HepG2 (cell line): ENCODE measurements around the gene TRIM67. TPM values are rescaled to one million over a fixed set of nuclear protein-coding genes. Genes with fewer than 3 reads are reported as not detected.

Experiments used
- BCLAF1 ChIP-seq: fragments of 450-650 bp; IDR thresholded peaks from 2 replicates; pipeline ENCODE4 v1.6.1; 2017; ENCODE audit warnings: mild to moderate bottlenecking
- DPF2 ChIP-seq: sonication (generic); formaldehyde crosslinking; IDR thresholded peaks from 2 replicates; pipeline ENCODE4 v1.4.0; 2020; ENCODE audit warnings: mild to moderate bottlenecking, low read depth, missing genetic modification reagents, borderline replicate concordance
- FOXA3 ChIP-seq: IDR thresholded peaks from 2 replicates; pipeline ENCODE4 v1.6.1; 2016; ENCODE audit warnings: missing genetic modification reagents, missing compliant biosample characterization
- GZF1 ChIP-seq: sonication (generic); formaldehyde crosslinking; IDR thresholded peaks from 2 replicates; pipeline ENCODE4 v1.5.1; 2020; ENCODE audit warnings: mild to moderate bottlenecking, missing genetic modification reagents
- HINFP ChIP-seq: sonication (generic); formaldehyde crosslinking; IDR thresholded peaks from 2 replicates; pipeline ENCODE4 v1.4.0; 2020; ENCODE audit warnings: low read depth, mild to moderate bottlenecking, missing genetic modification reagents
- HOXA7 ChIP-seq: sonication (generic); formaldehyde crosslinking; IDR thresholded peaks from 2 replicates; pipeline ENCODE4 v1.8.1; 2022; ENCODE audit warnings: mild to moderate bottlenecking, missing genetic modification reagents, moderate library complexity
- MED1 ChIP-seq: sonication (generic); formaldehyde crosslinking; IDR thresholded peaks from 2 replicates; pipeline ENCODE4 v1.4.0; 2020; ENCODE audit warnings: missing genetic modification reagents
- NR2F2 ChIP-seq: IDR thresholded peaks from 2 replicates; pipeline ENCODE4 v1.6.1; 2012; ENCODE audit warnings: low read depth, inconsistent platforms, borderline replicate concordance
- PLSCR1 ChIP-seq: sonication (generic); formaldehyde crosslinking; IDR thresholded peaks from 2 replicates; pipeline ENCODE4 v1.5.0; 2020; ENCODE audit warnings: missing genetic modification reagents, mild to moderate bottlenecking, borderline replicate concordance
- SSRP1 ChIP-seq: IDR thresholded peaks from 2 replicates; pipeline ENCODE4 v1.6.1; 2016; ENCODE audit warnings: control low read depth
- ZHX1 ChIP-seq: sonication (generic); formaldehyde crosslinking; IDR thresholded peaks from 2 replicates; pipeline ENCODE4 v1.8.1; 2022; ENCODE audit warnings: low read depth, mild to moderate bottlenecking, missing genetic modification reagents
- ZNF207 ChIP-seq: fragments of 450-650 bp; IDR thresholded peaks from 2 replicates; pipeline ENCODE4 v1.6.1; 2016; ENCODE audit warnings: antibody characterized with exemption, borderline replicate concordance
- ZNF230 ChIP-seq: sonication (generic); formaldehyde crosslinking; IDR thresholded peaks from 2 replicates; pipeline ENCODE4 v1.4.0; 2020; ENCODE audit warnings: mild to moderate bottlenecking, missing genetic modification reagents
- ZNF331 ChIP-seq: sonication (generic); formaldehyde crosslinking; IDR thresholded peaks from 2 replicates; pipeline ENCODE4 v1.4.0; 2020; ENCODE audit warnings: missing genetic modification reagents
- ZNF460 ChIP-seq: sonication (generic); formaldehyde crosslinking; IDR thresholded peaks from 2 replicates; pipeline ENCODE4 v1.5.1; 2020; ENCODE audit warnings: missing genetic modification reagents, mild to moderate bottlenecking, borderline replicate concordance
- ZNF562 ChIP-seq: sonication (generic); formaldehyde crosslinking; IDR thresholded peaks from 2 replicates; pipeline ENCODE4 v1.8.0; 2022; ENCODE audit warnings: missing genetic modification reagents, borderline replicate concordance
- ZNF574 ChIP-seq: sonication (generic); formaldehyde crosslinking; IDR thresholded peaks from 2 replicates; pipeline ENCODE4 v1.4.0; 2020; ENCODE audit warnings: missing genetic modification reagents
- ZNF644 ChIP-seq: IDR thresholded peaks from 2 replicates; pipeline ENCODE4 v1.6.1; 2016; ENCODE audit warnings: low read depth
- polyA plus RNA-seq, 8 experiments: library from polyadenylated mRNA; depleted of rRNA in 3 of 8; stranded (reverse) in 7 of 8; unstranded in 1 of 8; fragments of >200 nt; fragmentation: Illumina TruSeq in 4 of 8; extraction: Trizol in 4 of 8; gene quantifications; 2 replicates each; pipeline versions ENCODE4 v1.2.1 to v1.2.3, GENCODE V29; 2011 to 2016; ENCODE audit warnings: low read depth in 4 of 8, missing spikeins in 1 of 8, mixed read lengths in 1 of 8; ENCODE audit not compliant: insufficient read depth in 1 of 8
- total RNA-seq, 5 experiments: library from RNA; depleted of rRNA; stranded (reverse); fragments of >200 nt; fragmentation: Illumina TruSeq; extraction: Trizol; gene quantifications; 2 replicates each; pipeline ENCODE4 v1.2.3, GENCODE V29; 2016; ENCODE audit warnings: low read depth in 1 of 5

The TRIM67 gene
- total and polyA plus RNA-seq, 2 of the 13 experiments (the other 11 are each of a cell fraction or from before 2014, with no cell fraction given): not detected

- TF ChIP-seq ZHX1 (CRISPR knock-in tag): no peak
- peak; percentile 47; the same call in 1 of the 2 replicates for TF ChIP-seq ZNF460
- TF ChIP-seq FOXA3: peak; percentile 61
- no peak for TF ChIP-seq ZNF207
- no peak for TF ChIP-seq BCLAF1
- no peak for TF ChIP-seq ZNF574
- 0 out of 2 replicates have a peak, but pooled peaks have one; percentile 30 for TF ChIP-seq MED1 (CRISPR knock-in tag)
- TF ChIP-seq SSRP1 (CRISPR knock-in tag): 0 out of 2 replicates have a peak, but pooled peaks have one; percentile 70
- no peak for TF ChIP-seq PLSCR1 (CRISPR knock-in tag)
- TF ChIP-seq ZNF331 (CRISPR knock-in tag): peak; percentile 82
- no peak for TF ChIP-seq ZNF644
- peak; percentile 36; the same call in 1 of the 2 replicates for TF ChIP-seq DPF2 (CRISPR knock-in tag)
- TF ChIP-seq ZNF562 (CRISPR knock-in tag): no peak
- TF ChIP-seq HOXA7: no peak
- TF ChIP-seq NR2F2: peak; percentile 64
- no peak for TF ChIP-seq HINFP
- TF ChIP-seq GZF1 (CRISPR knock-in tag): no peak
- TF ChIP-seq ZNF230 (CRISPR knock-in tag): no peak
These were observed 71.2 kb downstream of the TRIM67 start (continued) for GRCh38 chr1:231232870-231233734.
